ENCODE measurements around the gene GPR176. TPM values are rescaled to one million over a fixed set of nuclear protein-coding genes. Genes with fewer than 3 reads are reported as not detected.
A peak's percentile ranks its signal among the peaks of the same experiment; 100 is the strongest.
"Not testable (repeated sequence)": the region's sequence is repeated elsewhere in the genome, so short reads cannot be mapped to it uniquely, and the experiment has no call there.

Gene GPR176
- polyA plus RNA-seq, 4 donors: 4.8 to 15.7 (median 13.9) TPM

GRCh38 chr15:39893051-39893450, 27.0 kb downstream of the GPR176 start:
- DNase-seq (ENCODE audit: low read depth in 4 of 4, low spot score in 3 of 4): not testable (repeated sequence)

GRCh38 chr15:39892418-39892817, 27.6 kb downstream of the GPR176 start:
- no peak for DNase-seq (ENCODE audit: low read depth in 4 of 4, low spot score in 3 of 4)

- DNase-seq (ENCODE audit: low read depth in 4 of 4, low spot score in 3 of 4): no peak
Observed at GRCh38 chr15:39890621-39891020, 29.4 kb downstream of the GPR176 start.

GRCh38 chr15:39889601-39890000, 30.5 kb downstream of the GPR176 start:
- no peak for DNase-seq (ENCODE audit: low read depth in 4 of 4, low spot score in 3 of 4)

- DNase-seq (ENCODE audit: low read depth in 4 of 4, low spot score in 3 of 4): no peak
Observed at GRCh38 chr15:39888809-39889208, 31.3 kb downstream of the GPR176 start.

- DNase-seq (ENCODE audit: low read depth in 4 of 4, low spot score in 3 of 4): no peak
Observed at GRCh38 chr15:39888243-39888642, 31.8 kb downstream of the GPR176 start.

GRCh38 chr15:39887832-39888231, 32.2 kb downstream of the GPR176 start:
- no peak for DNase-seq (ENCODE audit: low read depth in 4 of 4, low spot score in 3 of 4)

- no peak for DNase-seq (ENCODE audit: low read depth in 4 of 4, low spot score in 3 of 4)
Observed at GRCh38 chr15:39887211-39887610, 32.9 kb downstream of the GPR176 start.

DNA sequence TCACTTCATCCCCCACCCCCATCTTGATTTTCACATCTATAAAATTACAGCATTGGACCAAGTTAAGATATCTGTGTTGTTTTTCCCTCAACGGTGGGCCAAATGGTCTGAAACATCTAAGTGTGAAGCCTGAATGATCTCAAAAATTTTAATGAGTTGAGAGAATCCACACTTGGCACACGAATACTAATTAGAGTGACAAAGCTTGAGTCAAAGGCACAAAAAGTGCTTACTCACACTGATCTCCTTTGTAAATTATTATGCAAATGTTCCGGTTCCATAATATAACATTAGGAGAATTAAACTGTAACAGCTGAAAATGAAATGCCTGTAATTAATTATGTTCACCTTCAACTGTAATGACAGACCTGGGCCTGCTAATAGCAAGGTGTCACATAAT, 33.6 kb downstream of the GPR176 start:
- DNase-seq (ENCODE audit: low read depth in 4 of 4, low spot score in 3 of 4): no peak

DNA sequence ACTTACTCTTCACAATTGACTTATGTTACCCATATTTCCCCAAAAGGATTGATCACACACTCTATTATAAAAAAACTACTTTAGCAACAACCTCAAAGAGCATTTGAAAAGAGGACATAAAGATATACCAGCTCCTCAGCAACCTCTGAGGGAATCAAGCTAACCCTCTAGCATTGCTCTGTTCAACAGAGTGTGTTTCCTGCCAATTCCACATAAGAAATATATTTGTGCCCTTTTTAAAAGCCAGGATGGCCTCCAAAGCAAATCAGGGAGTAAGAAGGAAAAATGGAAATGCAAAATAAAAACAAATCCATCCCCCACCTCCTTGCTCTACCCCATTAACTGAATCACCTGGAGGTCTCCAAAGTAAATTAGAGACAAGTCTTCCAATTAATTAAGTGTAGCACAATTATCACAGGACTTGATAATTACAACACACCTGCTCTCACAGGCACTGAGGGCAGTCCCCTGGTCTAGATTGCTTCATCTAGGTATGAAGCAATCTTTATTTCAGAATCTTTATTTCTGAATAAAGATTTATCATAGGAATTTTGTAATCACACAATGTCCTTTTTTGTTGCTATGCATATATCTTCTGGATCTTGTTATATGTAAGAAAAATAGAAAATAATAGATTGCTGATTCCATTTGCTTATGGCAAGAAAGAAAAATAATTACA, 34.8 kb downstream of the GPR176 start:
- DNase-seq (ENCODE audit: low read depth in 4 of 4, low spot score in 3 of 4): no peak

GRCh38 chr15:39884351-39884750, 35.7 kb downstream of the GPR176 start:
- DNase-seq (ENCODE audit: low read depth in 4 of 4, low spot score in 3 of 4): no peak

GRCh38 chr15:39882602-39883001, 37.5 kb downstream of the GPR176 start:
- DNase-seq (ENCODE audit: low read depth in 4 of 4, low spot score in 3 of 4): no peak

DNA sequence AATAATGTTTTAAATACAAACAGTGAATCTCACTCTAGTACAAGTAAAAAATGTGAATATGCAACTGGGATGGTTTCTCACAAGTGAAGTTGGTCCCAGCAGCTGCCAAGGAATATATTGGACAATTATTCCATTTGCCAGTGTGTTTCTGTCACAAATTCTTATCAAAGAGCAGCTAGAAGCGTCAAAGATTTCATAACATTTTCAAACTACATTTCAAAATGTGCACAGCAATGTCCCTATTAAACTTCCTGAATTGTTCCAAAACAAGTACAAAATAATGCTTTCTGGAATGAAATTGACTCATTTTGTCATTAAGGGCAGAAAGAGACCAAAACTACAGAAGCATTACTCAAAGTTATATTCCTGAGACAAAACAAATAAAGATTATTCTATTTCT, 38.3 kb downstream of the GPR176 start:
- DNase-seq (ENCODE audit: low read depth in 4 of 4, low spot score in 3 of 4): no peak

DNA sequence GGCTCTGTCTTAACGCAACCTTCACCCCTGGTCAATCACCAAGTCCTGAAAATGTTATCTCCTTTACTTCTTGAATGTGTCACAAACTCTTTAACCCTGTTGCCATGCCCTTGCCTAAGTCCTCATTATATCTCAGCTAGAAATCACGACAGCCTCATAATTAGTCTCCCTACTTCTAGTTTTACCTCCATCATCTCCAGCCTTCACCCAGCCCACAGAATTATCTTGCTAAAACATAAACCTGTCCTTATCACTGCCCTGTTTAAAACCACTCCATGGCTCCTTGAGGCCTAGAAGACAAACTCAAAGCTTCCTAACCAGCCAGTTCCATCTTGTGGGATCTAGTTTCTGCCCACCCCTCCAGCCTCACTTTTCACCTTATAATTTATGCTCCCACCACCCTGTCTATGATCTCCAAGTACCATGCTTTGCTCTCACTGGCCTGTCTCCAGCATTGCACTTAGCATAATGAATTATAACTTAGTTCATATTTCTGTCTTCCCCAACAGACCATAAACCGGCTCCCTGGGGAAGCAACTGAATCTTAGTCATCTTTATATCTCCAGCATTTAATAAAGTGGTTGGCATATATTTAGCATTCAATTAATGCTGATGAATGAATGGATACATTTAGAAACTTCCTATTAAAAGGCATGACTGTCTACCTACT, 39.2 kb downstream of the GPR176 start:
- DNase-seq (ENCODE audit: low read depth in 4 of 4, low spot score in 3 of 4): no peak

GRCh38 chr15:39878406-39878785, 41.7 kb downstream of the GPR176 start:
- no peak for DNase-seq (ENCODE audit: low read depth in 4 of 4, low spot score in 3 of 4)

GRCh38 chr15:39874890-39875549, 45.0 kb downstream of the GPR176 start:
- peak in 1 of 4 donors; percentile 4 for DNase-seq (ENCODE audit: low read depth in 4 of 4, low spot score in 3 of 4)

DNA sequence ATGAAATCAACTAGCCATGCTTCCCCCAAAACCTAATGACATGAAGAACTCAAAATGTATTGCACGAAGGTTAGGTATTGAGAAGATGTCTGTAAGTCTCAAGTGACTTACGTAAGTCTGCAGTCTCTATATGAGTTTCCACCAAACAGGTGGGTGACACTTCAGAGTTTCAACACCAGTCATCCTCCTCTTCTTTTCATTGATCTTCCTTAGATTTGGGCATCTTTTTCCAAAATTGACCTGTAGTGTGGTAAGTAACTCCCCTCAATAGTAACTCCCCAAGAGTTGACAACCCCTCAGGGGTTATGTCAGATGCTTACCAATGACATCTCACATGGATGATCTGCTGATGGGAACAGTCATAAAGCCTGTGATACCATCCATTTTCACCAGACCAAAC, 46.1 kb downstream of the GPR176 start:
- DNase-seq (ENCODE audit: low read depth in 4 of 4, low spot score in 3 of 4): no peak

DNA sequence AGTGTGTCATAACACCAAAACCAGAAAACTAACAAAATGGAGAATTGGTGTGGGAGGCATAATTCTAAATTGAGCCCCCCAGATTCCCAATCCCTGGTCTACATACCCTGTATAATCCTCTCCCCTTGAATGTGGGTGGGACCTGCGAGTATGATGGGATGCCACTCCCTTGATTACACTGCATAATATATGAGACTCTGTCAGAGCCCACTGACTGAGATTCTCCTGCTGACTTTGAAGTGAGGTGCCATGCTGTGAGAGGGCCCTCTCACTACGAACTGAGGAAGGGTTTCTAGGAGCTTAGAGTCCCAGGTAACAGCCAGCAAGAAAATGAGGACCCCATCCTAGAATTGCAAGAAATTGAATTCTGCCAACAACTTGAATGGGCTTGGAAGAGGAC, 49.5 kb downstream of the GPR176 start:
- DNase-seq (ENCODE audit: low read depth in 4 of 4, low spot score in 3 of 4): no peak

GRCh38 chr15:39869858-39870515, 50.1 kb downstream of the GPR176 start:
- DNase-seq (ENCODE audit: low read depth in 4 of 4, low spot score in 3 of 4): no peak

DNA sequence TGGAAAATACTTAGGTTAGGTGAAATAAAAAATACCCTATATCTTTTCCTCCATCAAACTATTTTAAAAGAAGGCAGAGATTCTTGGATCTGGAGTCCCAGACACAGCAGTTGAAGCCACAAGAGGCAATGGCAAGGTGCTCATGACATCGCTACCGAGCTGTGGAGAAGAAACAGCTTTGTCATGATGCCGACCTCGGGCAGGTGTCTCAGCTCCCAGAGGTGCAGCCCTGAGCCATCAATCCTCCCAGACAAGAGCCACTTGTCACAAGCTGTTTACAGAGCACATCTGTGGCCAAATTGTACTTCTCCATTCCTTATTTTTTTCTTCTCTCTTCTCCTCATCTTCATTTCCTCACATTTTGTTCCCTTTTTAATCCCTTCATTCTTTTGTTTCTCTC, 50.8 kb downstream of the GPR176 start:
- DNase-seq (ENCODE audit: low read depth in 4 of 4, low spot score in 3 of 4): no peak

- DNase-seq (ENCODE audit: low read depth in 4 of 4, low spot score in 3 of 4): no peak
Observed at GRCh38 chr15:39868396-39868795, 51.7 kb downstream of the GPR176 start.

All from left renal pelvis (tissue), 4 donors.